Type B pancreatic cell (in vitro differentiated cells): ENCODE results near the gene KIF4B. TPM values are rescaled to one million over a fixed set of nuclear protein-coding genes. Genes with fewer than 3 reads are reported as not detected.

Experiments used
- DNase-seq: peaks from one replicate; pipeline ENCODE4 v3.0.0; 2021; ENCODE audit warnings: mixed read lengths; ENCODE audit not compliant: unreplicated experiment; ENCODE audit errors: extremely low spot score
- H3K27ac Mint-ChIP-seq: 2 replicates; pipeline ENCODE4 v1.8.0; 2021; ENCODE audit warnings: mild to moderate bottlenecking, mixed read lengths
- H3K27me3 Mint-ChIP-seq: 2 replicates; pipeline ENCODE4 v1.8.0; 2021; ENCODE audit warnings: mixed read lengths
- H3K36me3 Mint-ChIP-seq: 2 replicates; pipeline ENCODE4 v1.8.0; 2021; ENCODE audit warnings: mixed read lengths
- H3K4me1 Mint-ChIP-seq: one replicate; pipeline ENCODE4 v1.8.0; 2021; ENCODE audit warnings: mixed read lengths; ENCODE audit not compliant: unreplicated experiment
- H3K4me3 Mint-ChIP-seq: 2 replicates; pipeline ENCODE4 v1.8.0; 2021; ENCODE audit warnings: mild to moderate bottlenecking, mixed read lengths
- H3K9me3 Mint-ChIP-seq: 2 replicates; pipeline ENCODE4 v1.8.0; 2021; ENCODE audit warnings: mixed read lengths
- CTCF ChIP-seq: fragments of 200-600 bp; sonication (generic); conservative IDR thresholded peaks from 2 replicates; pipeline ENCODE4 v1.5.0; 2021; ENCODE audit warnings: antibody characterized with exemption, mild to moderate bottlenecking
- total RNA-seq: library from RNA; stranded (reverse); gene quantifications from 2 replicates; pipeline ENCODE4 v1.2.1, GENCODE V29; 2021; ENCODE audit warnings: low replicate concordance

The KIF4B gene
- total RNA-seq, 1 donor from 2014 or later, result 0.17 TPM

GRCh38 chr5:155015239-155015638, 1.7 kb downstream of the KIF4B start:
- no peaks in the 10 kb centered on the region for H3K36me3 Mint-ChIP-seq
- H3K27me3 Mint-ChIP-seq, result peaks cover 9% of the 10 kb centered on the region
- no peak overlapping the region for H3K27ac Mint-ChIP-seq
- H3K9me3 Mint-ChIP-seq, result peaks cover 15% of the 10 kb centered on the region
- H3K4me3 Mint-ChIP-seq, result no peak overlapping the region
- no peak for DNase-seq
- no peaks in the 10 kb centered on the region for H3K4me1 Mint-ChIP-seq
- TF ChIP-seq CTCF, result no peak

- Mint-ChIP-seq H3K27ac (no peak overlapping the region), H3K27me3 (peaks cover 9% of the 10 kb centered on the region), H3K4me3 (no peak overlapping the region), H3K36me3 (no peaks in the 10 kb centered on the region), H3K9me3 (peaks cover 15% of the 10 kb centered on the region), H3K4me1 (no peaks in the 10 kb centered on the region)
- DNase-seq, result no peak
- no peak for TF ChIP-seq CTCF
Measured at GRCh38 chr5:155017610-155018009, 4.1 kb downstream of the KIF4B start.

GRCh38 chr5:155019601-155020226, 6.2 kb downstream of the KIF4B start:
- Mint-ChIP-seq H3K4me1 (no peaks in the 10 kb centered on the region), H3K9me3 (peaks cover 13% of the 10 kb centered on the region), H3K27ac (no peak overlapping the region), H3K4me3 (no peak overlapping the region), H3K27me3 (peaks cover 9% of the 10 kb centered on the region), H3K36me3 (no peaks in the 10 kb centered on the region)
- DNase-seq, result no peak
- no peak for TF ChIP-seq CTCF

- Mint-ChIP-seq H3K4me1 (no peaks in the 10 kb centered on the region), H3K9me3 (no peaks in the 10 kb centered on the region), H3K27ac (no peak overlapping the region), H3K27me3 (peaks cover 5% of the 10 kb centered on the region), H3K4me3 (no peak overlapping the region), H3K36me3 (no peaks in the 10 kb centered on the region)
- no peak for TF ChIP-seq CTCF
- no peak for DNase-seq
Measured at GRCh38 chr5:155021842-155022241, 8.3 kb downstream of the KIF4B start.

GRCh38 chr5:155023320-155023719, 9.8 kb downstream of the KIF4B start:
- Mint-ChIP-seq H3K4me3 (no peak overlapping the region), H3K9me3 (no peaks in the 10 kb centered on the region), H3K4me1 (no peaks in the 10 kb centered on the region), H3K27ac (no peak overlapping the region), H3K36me3 (no peaks in the 10 kb centered on the region), H3K27me3 (peaks cover 4% of the 10 kb centered on the region)
- no peak for TF ChIP-seq CTCF
- no peak for DNase-seq

- H3K27me3 Mint-ChIP-seq, result no peaks in the 10 kb centered on the region
- no peak for TF ChIP-seq CTCF
- no peak for DNase-seq
- no peaks in the 10 kb centered on the region for H3K9me3 Mint-ChIP-seq
- H3K4me3 Mint-ChIP-seq, result no peak overlapping the region
- no peaks in the 10 kb centered on the region for H3K4me1 Mint-ChIP-seq
- no peaks in the 10 kb centered on the region for H3K36me3 Mint-ChIP-seq
- no peak overlapping the region for H3K27ac Mint-ChIP-seq
Measured at GRCh38 chr5:155024015-155024414, 10.5 kb downstream of the KIF4B start.
